ENCODE data around the gene PLEKHA7.
A peak's percentile ranks its signal among the peaks of the same experiment; 100 is the strongest.

PLEKHA7 gene

GRCh38 chr11:16749666-16750065, 264.5 kb downstream of the PLEKHA7 start:
- H3K4me3 ChIP-seq (replicated peaks; ENCODE audit: low read depth, low read length), result no peak overlapping the region
- DNase-seq (ENCODE audit: extremely low read depth, low read depth), result no peak
- TF ChIP-seq CTCF (IDR thresholded peaks at IDR 0.05; ENCODE audit: low read depth, low read length, missing control alignments), result no peak

- TF ChIP-seq CTCF (IDR thresholded peaks at IDR 0.05; ENCODE audit: low read depth, low read length, missing control alignments), result no peak
- no peak overlapping the region for H3K4me3 ChIP-seq (replicated peaks; ENCODE audit: low read depth, low read length)
- no peak for DNase-seq (ENCODE audit: extremely low read depth, low read depth)
These were observed 265.1 kb downstream of the PLEKHA7 start for GRCh38 chr11:16749092-16749491.

DNA sequence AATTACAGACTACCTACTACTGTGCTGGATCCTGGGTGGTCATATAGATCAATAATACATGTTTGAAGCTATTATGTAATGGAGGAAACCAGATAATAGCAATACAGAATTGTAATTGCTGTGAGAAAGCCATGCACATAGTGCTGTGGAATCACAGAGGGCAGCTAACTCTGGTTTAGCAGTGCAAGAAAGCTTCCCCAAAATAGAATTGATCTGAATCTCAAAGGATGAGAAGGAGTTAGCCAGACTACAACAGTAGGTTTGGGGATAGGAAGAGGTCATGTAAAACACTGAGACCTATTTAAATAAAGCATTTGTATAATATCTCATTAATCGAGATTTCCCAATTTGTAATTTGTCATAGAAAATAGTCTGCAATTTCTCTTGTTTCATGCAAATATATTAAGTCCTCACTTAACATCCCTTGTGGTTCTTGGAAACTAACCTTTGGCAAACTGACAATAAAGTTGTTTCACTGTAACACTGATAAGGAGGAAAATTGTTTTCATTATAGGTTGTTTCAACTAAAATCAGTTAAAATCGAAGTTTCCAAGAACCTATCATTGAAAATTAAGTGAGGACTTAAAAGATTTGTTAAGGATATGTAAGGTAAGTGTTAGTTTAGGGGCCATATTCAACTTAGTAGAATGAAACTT, 268.1 kb downstream of the PLEKHA7 start:
- no peak for DNase-seq (ENCODE audit: extremely low read depth, low read depth)
- no peak overlapping the region for H3K4me3 ChIP-seq (replicated peaks; ENCODE audit: low read depth, low read length)
- no peak for TF ChIP-seq CTCF (IDR thresholded peaks at IDR 0.05; ENCODE audit: low read depth, low read length, missing control alignments)

DNA sequence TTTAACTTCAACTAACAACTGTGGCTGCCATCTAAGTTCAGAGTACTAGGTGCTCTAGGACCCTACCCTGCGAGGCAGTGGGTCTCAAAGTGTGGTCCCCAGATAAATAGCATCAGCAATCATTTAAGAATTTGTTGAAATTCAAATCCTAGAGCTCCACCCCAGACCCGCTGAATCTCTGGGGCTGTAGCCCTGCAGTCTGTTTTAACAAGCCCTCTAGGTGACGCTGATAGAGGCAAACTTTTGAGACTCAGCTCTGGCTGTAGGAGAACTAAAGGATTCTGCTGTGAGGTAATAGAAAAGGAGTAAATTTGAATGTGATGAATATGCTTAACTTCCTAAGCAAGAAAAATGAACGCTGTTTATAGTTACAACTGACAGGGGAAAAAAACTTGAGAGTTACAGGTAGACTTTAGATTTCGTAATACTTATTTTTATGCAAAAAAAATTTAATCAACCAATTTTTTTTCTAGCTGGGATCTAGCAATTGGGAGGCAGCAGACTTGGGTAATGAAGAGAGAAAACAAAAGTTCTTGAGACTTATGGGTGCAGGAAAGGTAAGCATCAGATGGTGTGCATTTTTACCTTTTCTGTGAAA, 270.0 kb downstream of the PLEKHA7 start:
- H3K4me3 ChIP-seq (replicated peaks; ENCODE audit: low read depth, low read length), result no peak overlapping the region
- no peak for DNase-seq (ENCODE audit: extremely low read depth, low read depth)
- TF ChIP-seq CTCF (IDR thresholded peaks at IDR 0.05; ENCODE audit: low read depth, low read length, missing control alignments), result no peak

DNA sequence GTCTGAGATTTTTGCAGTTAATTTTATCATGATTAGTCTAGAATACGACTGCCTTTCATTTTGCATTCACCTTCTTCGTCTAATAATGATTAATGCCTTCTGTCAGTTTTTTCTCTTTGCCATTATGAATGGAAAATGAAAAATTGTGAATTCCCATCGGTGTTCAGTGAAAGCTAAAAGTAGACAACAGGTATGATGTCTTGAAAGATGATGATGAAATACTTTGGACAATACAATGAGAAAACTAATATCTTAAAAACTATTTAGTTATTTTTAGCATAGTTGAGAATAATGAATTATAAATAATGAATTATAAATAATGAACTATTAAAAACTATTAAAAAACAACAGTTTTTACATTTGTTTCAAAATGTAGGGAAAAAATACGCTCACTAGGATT, 270.7 kb downstream of the PLEKHA7 start:
- no peak for TF ChIP-seq CTCF (IDR thresholded peaks at IDR 0.05; ENCODE audit: low read depth, low read length, missing control alignments)

GRCh38 chr11:16741473-16741872, 272.7 kb downstream of the PLEKHA7 start:
- no peak for DNase-seq (ENCODE audit: extremely low read depth, low read depth)
- no peak for TF ChIP-seq CTCF (IDR thresholded peaks at IDR 0.05; ENCODE audit: low read depth, low read length, missing control alignments)
- 0 out of 2 replicates have a peak overlapping the region, but pooled peaks have one; percentile 2 for H3K4me3 ChIP-seq (replicated peaks; ENCODE audit: low read depth, low read length)

More for the DNA sequence above, 270.7 kb downstream of the PLEKHA7 start:
- no peak for DNase-seq (ENCODE audit: extremely low read depth, low read depth)
- H3K4me3 ChIP-seq (replicated peaks; ENCODE audit: low read depth, low read length), result no peak overlapping the region

Data from HFF-Myc (cell line).